ACC112 (cell line): ENCODE data around the gene SAMD14.

Experiments used
- H2AFZ ChIP-seq: fragments of 200-600 bp; sonication (generic); one replicate; pipeline ENCODE4 v1.6.0; 2017; ENCODE audit warnings: antibody characterized with exemption, low read length; ENCODE audit not compliant: unreplicated experiment
- H3K27ac ChIP-seq: fragments of 200-600 bp; sonication (generic); 2 replicates; pipeline ENCODE4 v1.5.1; 2014; ENCODE audit warnings: low read depth, mild to moderate bottlenecking, antibody characterized with exemption, low read length, moderate library complexity
- H3K27me3 ChIP-seq: fragments of 200-600 bp; sonication (generic); 2 replicates; pipeline ENCODE4 v1.6.1; 2014; ENCODE audit warnings: mild to moderate bottlenecking, antibody characterized with exemption, low read length, moderate library complexity, mixed read lengths; ENCODE audit not compliant: insufficient read depth
- H3K36me3 ChIP-seq: fragments of 200-600 bp; sonication (generic); 2 replicates; pipeline ENCODE4 v1.6.1; 2016; ENCODE audit warnings: mild to moderate bottlenecking, antibody characterized with exemption, low read length, moderate library complexity, mixed read lengths; ENCODE audit not compliant: insufficient read depth
- H3K4me1 ChIP-seq: fragments of 200-600 bp; sonication (generic); one replicate; pipeline ENCODE4 v1.6.1; 2016; ENCODE audit warnings: low read length, mixed read lengths; ENCODE audit not compliant: insufficient read depth, unreplicated experiment, control insufficient read depth
- H3K4me3 ChIP-seq: fragments of 200-600 bp; sonication (generic); 2 replicates; pipeline ENCODE4 v1.5.1; 2014; ENCODE audit warnings: mild to moderate bottlenecking, low read depth, low read length
- H3K79me2 ChIP-seq: fragments of 200-600 bp; sonication (generic); one replicate; pipeline ENCODE4 v1.6.0; 2016; ENCODE audit warnings: low read length; ENCODE audit not compliant: control insufficient read depth, unreplicated experiment, insufficient read depth

The SAMD14 gene

DNA sequence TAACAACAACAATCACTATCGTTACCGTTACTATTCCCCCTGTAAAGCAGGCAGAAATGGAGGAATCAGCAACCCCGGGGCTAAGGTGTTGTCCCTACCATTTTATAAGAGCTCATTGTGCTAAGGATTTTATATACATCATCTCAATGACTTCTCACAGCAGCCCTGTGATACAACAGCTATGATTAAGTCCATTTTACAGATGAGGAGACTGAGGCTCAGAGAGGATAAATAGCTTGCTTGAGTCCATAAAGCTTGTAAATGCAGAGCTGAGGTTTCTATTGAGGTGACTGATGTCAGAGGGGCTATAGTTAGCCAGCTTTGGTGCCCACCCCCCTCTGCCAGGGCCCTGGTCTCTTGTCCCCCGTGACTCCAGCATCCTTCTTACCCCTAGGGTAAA lies 51.5 kb downstream of the SAMD14 start:
- no peak overlapping the region for H2AFZ ChIP-seq
- H3K4me3 ChIP-seq = no peak overlapping the region
- H3K27me3 ChIP-seq = no peaks in the 10 kb centered on the region
- peaks cover 63% of the 10 kb centered on the region for H3K36me3 ChIP-seq
- no peak overlapping the region for H3K27ac ChIP-seq
- no peaks in the 10 kb centered on the region for H3K4me1 ChIP-seq
- peaks cover 9% of the 10 kb centered on the region for H3K79me2 ChIP-seq

DNA sequence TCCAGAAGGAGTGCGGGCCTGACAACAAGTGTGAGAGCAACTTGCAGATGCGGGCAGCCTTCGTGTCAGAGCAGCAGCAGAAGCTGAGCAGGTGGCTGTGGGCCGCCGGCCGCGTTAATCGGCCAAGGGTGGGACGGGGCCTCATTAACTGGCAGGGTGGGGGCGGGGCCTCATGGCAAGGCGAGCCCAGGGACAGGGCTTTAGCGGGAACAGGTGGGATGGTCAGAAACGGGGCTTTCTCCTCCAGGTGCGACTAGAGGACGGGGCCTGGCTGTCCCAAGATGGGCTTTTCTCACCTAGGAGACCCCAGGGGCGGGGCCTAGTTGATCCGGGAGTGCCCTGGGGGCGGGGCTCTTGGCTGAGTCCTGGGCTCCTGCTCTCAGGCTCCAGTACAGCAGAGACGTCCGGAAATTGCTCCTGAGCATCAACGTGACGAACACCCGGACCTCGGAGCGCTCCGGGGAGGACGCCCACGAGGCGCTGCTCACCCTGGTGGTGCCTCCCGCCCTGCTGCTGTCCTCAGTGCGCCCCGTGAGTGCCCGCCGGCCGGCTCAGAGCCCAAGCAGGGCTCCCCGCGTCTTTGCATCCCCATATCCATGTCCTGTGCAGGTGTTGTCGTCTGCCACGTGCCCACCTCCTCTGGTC lies 53.2 kb downstream of the SAMD14 start:
- no peaks in the 10 kb centered on the region for H3K4me1 ChIP-seq
- peaks cover 15% of the 10 kb centered on the region for H3K79me2 ChIP-seq
- peaks cover 62% of the 10 kb centered on the region; the same call in 1 of the 2 replicates for H3K36me3 ChIP-seq
- H3K27ac ChIP-seq = no peak overlapping the region
- no peak overlapping the region for H2AFZ ChIP-seq
- H3K27me3 ChIP-seq = no peaks in the 10 kb centered on the region
- H3K4me3 ChIP-seq = no peak overlapping the region

DNA sequence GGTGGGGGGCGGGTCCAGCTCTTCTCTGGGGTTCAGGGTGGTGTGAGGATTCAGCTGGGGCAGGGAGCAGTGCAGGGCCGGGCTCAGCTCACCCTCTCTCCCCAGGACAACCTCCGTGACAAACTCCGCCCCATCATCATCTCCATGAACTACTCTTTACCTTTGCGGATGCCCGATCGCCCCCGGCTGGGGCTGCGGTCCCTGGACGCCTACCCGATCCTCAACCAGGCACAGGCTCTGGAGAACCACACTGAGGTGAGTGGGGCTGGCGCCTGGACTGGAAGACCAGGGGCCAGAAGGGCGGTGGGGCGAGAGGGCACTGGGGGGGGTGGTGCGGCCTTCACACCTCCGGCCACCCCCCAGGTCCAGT lies 53.8 kb downstream of the SAMD14 start:
- Histone ChIP-seq H3K79me2 (peaks cover 20% of the 10 kb centered on the region), H2AFZ (no peak overlapping the region), H3K27ac (no peak overlapping the region), H3K4me1 (no peaks in the 10 kb centered on the region), H3K36me3 (peaks cover 65% of the 10 kb centered on the region; the same call in 1 of the 2 replicates), H3K27me3 (no peaks in the 10 kb centered on the region), H3K4me3 (no peak overlapping the region)

DNA sequence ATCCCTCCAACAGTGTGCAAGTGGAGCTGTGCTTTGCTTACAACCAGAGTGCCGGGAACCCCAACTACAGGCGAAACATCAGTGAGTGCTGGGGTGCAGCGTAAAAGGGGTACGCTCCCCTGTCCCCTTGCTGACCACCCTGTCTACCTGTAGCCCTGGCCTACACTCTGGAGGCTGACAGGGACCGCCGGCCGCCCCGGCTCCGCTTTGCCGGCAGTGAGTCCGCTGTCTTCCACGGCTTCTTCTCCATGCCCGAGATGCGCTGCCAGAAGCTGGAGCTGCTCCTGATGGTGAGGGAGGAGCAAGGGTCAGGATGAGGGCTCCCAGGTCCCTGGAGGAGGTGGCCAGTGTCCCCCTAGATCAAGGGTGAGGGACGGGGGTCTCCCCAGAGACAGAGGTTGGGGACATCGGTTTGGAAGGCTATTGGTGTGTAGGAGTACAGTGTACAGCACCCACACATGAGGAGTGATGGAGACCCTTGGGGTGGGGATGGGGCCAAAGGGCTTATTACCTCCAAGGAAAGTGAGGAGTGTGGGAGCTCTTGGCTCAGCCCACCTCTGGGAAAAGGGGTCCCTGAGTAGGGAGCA lies 54.4 kb downstream of the SAMD14 start:
- Histone ChIP-seq H3K36me3 (peaks cover 65% of the 10 kb centered on the region; the same call in 1 of the 2 replicates), H2AFZ (no peak overlapping the region), H3K27ac (no peak overlapping the region), H3K79me2 (peaks cover 27% of the 10 kb centered on the region), H3K4me1 (no peaks in the 10 kb centered on the region), H3K4me3 (no peak overlapping the region), H3K27me3 (no peaks in the 10 kb centered on the region)

- Histone ChIP-seq H3K4me1 (peaks cover 3% of the 10 kb centered on the region), H3K27me3 (no peaks in the 10 kb centered on the region), H3K4me3 (no peak overlapping the region), H2AFZ (no peak overlapping the region), H3K79me2 (peaks cover 36% of the 10 kb centered on the region), H3K36me3 (peaks cover 62% of the 10 kb centered on the region; the same call in 1 of the 2 replicates), H3K27ac (no peak overlapping the region)
Observed at GRCh38 chr17:50074227-50074626, 55.7 kb downstream of the SAMD14 start.

DNA sequence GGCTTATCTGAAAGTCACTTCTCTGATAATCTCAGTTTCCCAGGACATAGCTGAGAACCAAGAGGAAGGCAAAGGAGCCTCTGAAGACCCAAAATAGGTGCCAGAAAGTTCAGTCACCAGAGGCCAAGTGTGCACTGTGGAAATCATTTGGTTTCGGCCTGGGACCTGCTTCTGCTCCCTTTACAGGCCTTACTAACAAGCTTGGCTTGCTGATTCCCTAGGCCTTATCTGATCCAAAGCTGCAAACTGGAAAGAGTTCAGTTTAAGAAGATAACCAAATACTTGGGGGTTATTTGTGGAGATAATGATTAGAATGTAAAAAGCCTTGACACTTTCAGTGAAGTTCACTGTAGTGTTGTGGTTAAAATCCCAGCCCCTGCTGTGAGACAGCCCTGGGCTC lies 57.0 kb downstream of the SAMD14 start:
- Histone ChIP-seq H3K4me3 (no peak overlapping the region), H3K36me3 (peaks cover 53% of the 10 kb centered on the region; the same call in 1 of the 2 replicates)

GRCh38 chr17:50072130-50072529 lies 57.8 kb downstream of the SAMD14 start:
- Histone ChIP-seq H3K27me3 (no peaks in the 10 kb centered on the region), H3K36me3 (peaks cover 54% of the 10 kb centered on the region; the same call in 1 of the 2 replicates), H3K79me2 (peaks cover 50% of the 10 kb centered on the region), H2AFZ (no peak overlapping the region), H3K4me3 (no peak overlapping the region), H3K4me1 (peaks cover 6% of the 10 kb centered on the region), H3K27ac (no peak overlapping the region)

More for the DNA sequence above, 57.0 kb downstream of the SAMD14 start:
- Histone ChIP-seq H3K27ac (no peak overlapping the region), H3K4me1 (peaks cover 3% of the 10 kb centered on the region), H2AFZ (no peak overlapping the region), H3K27me3 (no peaks in the 10 kb centered on the region), H3K79me2 (peaks cover 42% of the 10 kb centered on the region)

DNA sequence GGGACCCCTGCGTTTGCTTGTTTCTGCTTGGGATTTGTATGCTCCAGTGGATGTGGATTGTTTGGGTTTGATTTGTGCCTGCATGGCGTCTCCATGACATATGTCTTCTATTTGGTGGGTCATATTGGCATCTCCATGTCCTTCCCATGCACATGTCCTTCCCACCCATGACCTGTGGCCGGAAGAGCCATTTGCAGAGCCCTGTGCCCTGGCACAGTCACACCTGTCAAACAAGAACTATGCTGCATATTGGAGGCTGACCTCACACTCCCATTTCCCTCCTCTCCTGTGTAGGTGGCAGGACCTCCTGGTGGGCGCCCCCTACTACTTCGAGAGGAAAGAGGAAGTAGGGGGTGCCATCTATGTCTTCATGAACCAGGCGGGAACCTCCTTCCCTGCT lies 58.3 kb downstream of the SAMD14 start:
- H2AFZ ChIP-seq = no peak overlapping the region
- H3K27me3 ChIP-seq = no peaks in the 10 kb centered on the region
- H3K36me3 ChIP-seq = peaks cover 54% of the 10 kb centered on the region; the same call in 1 of the 2 replicates
- H3K4me3 ChIP-seq = no peak overlapping the region
- H3K4me1 ChIP-seq = peaks cover 10% of the 10 kb centered on the region
- peaks cover 55% of the 10 kb centered on the region for H3K79me2 ChIP-seq
- no peak overlapping the region for H3K27ac ChIP-seq

DNA sequence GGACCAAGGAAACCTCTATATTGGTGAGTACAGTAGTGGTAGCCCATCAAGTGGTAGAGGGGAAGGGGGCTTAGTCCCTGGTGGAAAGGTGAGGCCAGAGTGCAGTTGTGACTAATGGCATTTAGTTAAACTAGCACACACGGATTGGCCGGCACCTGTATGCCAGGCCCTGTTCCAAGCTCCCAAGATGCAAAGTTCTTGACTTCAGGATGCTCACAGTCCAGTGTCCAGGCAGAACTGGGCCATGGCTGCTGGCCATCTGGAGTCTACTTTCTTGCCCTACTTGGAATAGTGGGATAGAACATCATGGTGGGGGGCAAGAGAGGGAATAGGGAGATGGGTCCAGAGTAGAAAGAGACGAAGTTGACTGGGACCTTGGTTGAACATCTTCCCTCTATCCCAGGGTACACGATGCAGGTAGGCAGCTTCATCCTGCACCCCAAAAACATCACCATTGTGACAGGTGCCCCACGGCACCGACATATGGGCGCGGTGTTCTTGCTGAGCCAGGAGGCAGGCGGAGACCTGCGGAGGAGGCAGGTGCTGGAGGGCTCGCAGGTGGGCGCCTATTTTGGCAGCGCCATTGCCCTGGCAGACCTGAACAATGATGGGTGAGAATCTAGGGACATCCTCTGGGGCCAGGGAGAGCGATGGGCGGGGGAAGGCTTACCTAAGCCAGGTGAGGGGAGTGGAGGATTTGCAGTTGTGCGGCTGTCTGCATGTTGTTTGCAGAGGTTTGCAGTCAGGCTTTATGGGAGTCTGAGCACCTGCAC lies 58.9 kb downstream of the SAMD14 start:
- H3K4me1 ChIP-seq = peaks cover 16% of the 10 kb centered on the region
- no peaks in the 10 kb centered on the region for H3K27me3 ChIP-seq
- no peak overlapping the region for H2AFZ ChIP-seq
- no peak overlapping the region for H3K27ac ChIP-seq
- peaks cover 61% of the 10 kb centered on the region for H3K79me2 ChIP-seq
- peaks cover 55% of the 10 kb centered on the region; the same call in 1 of the 2 replicates for H3K36me3 ChIP-seq
- no peak overlapping the region for H3K4me3 ChIP-seq

DNA sequence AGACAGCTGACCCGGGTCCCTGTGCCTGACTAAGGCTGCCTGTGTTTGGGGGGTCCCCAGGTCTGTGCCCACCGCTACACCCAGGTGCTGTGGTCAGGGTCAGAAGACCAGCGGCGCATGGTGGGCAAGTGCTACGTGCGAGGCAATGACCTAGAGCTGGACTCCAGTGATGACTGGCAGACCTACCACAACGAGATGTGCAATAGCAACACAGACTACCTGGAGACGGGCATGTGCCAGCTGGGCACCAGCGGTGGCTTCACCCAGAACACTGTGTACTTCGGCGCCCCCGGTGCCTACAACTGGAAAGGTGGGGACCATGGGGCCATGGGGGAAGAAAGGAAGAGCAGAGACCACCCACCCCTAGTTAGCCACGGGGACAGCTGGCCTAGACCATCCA lies 62.0 kb downstream of the SAMD14 start:
- Histone ChIP-seq H3K27me3 (no peaks in the 10 kb centered on the region), H3K4me1 (peaks cover 45% of the 10 kb centered on the region), H2AFZ (no peak overlapping the region), H3K79me2 (peaks cover 70% of the 10 kb centered on the region), H3K36me3 (peaks cover 51% of the 10 kb centered on the region), H3K27ac (peak overlapping the region; percentile 98; the same call in 1 of the 2 replicates), H3K4me3 (no peak overlapping the region)
